ENCODE results near the gene JAKMIP1. TPM values are rescaled to one million over a fixed set of nuclear protein-coding genes. Genes with fewer than 3 reads are reported as not detected.

The JAKMIP1 gene
- total RNA-seq, 1 donor, result not detected

DNA sequence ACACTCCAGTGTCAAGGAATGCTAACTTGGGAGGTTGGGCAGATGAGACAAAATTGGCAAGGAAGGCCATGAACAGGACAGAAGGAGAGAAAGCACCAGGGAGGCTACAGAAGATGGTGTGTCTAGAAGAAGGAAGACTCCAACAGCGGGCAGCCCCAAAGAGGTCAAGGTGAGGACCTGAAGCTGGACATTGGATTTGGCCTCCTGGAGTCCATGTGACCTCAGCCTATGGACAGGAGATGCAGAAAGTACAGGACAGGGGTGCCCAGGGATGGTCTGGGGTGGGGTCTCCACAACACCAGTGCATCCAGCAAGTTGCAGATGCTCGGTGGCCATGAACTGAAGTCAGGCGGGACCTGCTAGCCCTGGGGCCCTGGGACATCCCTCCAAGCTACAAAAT lies 86.2 kb downstream of the JAKMIP1 start:
- no peaks in the 10 kb centered on the region for H3K79me2 ChIP-seq (ENCODE audit: insufficient read depth, low read length)
- no peaks in the 10 kb centered on the region for H3K36me3 ChIP-seq (ENCODE audit: insufficient read depth, low read length)
- no peak overlapping the region for H3K27ac ChIP-seq (ENCODE audit: low read depth, low read length)
- DNase-seq (ENCODE audit: insufficient read length, low spot score, missing footprints), result no peak
- no peak overlapping the region for H2AFZ ChIP-seq (ENCODE audit: low read length)
- H4K20me1 ChIP-seq (ENCODE audit: insufficient read depth, low read length), result no peaks in the 10 kb centered on the region
- H3K4me3 ChIP-seq (ENCODE audit: insufficient read depth, low read length), result no peak overlapping the region
- no peaks in the 10 kb centered on the region for H3K27me3 ChIP-seq (ENCODE audit: insufficient read depth, low read length)
- no peak for TF ChIP-seq CTCF (IDR thresholded peaks at IDR 0.05; ENCODE audit: extremely low read depth, low read depth, low read length)
- no peaks in the 10 kb centered on the region for H3K9me3 ChIP-seq (ENCODE audit: low read depth, low read length)
- no peaks in the 10 kb centered on the region for H3K4me1 ChIP-seq (ENCODE audit: insufficient read depth, low read length)
- H3K4me2 ChIP-seq (ENCODE audit: insufficient read depth, low read length), result no peak overlapping the region

DNA sequence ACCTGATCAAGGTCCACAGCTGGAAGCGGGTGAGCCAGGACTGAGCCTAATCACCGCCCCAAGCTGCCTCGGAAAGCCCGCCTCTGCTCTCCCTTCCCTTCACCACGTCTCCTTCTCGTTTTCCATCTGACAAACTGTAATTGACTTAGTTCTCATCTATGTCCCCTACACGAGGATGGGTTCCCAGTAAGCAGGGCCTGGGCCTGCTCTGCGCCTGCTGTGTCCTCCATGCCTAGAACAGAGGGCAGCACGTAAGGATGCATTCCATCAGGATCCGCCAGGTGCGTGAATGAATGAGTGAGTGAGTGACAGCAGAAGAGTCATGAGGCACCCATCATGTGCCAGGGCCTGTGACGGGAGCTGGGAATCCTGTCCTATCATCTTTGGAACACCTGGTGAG lies 86.7 kb downstream of the JAKMIP1 start:
- no peaks in the 10 kb centered on the region for H3K9me3 ChIP-seq (ENCODE audit: low read depth, low read length)
- no peaks in the 10 kb centered on the region for H3K27me3 ChIP-seq (ENCODE audit: insufficient read depth, low read length)
- no peak for TF ChIP-seq CTCF (IDR thresholded peaks at IDR 0.05; ENCODE audit: extremely low read depth, low read depth, low read length)
- no peaks in the 10 kb centered on the region for H4K20me1 ChIP-seq (ENCODE audit: insufficient read depth, low read length)
- H3K4me3 ChIP-seq (ENCODE audit: insufficient read depth, low read length), result no peak overlapping the region
- H3K36me3 ChIP-seq (ENCODE audit: insufficient read depth, low read length), result no peaks in the 10 kb centered on the region
- no peak overlapping the region for H3K4me2 ChIP-seq (ENCODE audit: insufficient read depth, low read length)
- no peaks in the 10 kb centered on the region for H3K79me2 ChIP-seq (ENCODE audit: insufficient read depth, low read length)
- no peak overlapping the region for H3K27ac ChIP-seq (ENCODE audit: low read depth, low read length)
- H3K4me1 ChIP-seq (ENCODE audit: insufficient read depth, low read length), result no peaks in the 10 kb centered on the region
- no peak overlapping the region for H2AFZ ChIP-seq (ENCODE audit: low read length)
- DNase-seq (ENCODE audit: insufficient read length, low spot score, missing footprints), result no peak

GRCh38 chr4:6112606-6113290 lies 87.6 kb downstream of the JAKMIP1 start:
- Histone ChIP-seq H3K4me2 (ENCODE audit: insufficient read depth, low read length) (no peak overlapping the region), H3K79me2 (ENCODE audit: insufficient read depth, low read length) (no peaks in the 10 kb centered on the region), H3K4me1 (ENCODE audit: insufficient read depth, low read length) (no peaks in the 10 kb centered on the region), H4K20me1 (ENCODE audit: insufficient read depth, low read length) (no peaks in the 10 kb centered on the region), H2AFZ (ENCODE audit: low read length) (no peak overlapping the region), H3K27ac (ENCODE audit: low read depth, low read length) (no peak overlapping the region), H3K9me3 (ENCODE audit: low read depth, low read length) (no peaks in the 10 kb centered on the region), H3K36me3 (ENCODE audit: insufficient read depth, low read length) (no peaks in the 10 kb centered on the region), H3K27me3 (ENCODE audit: insufficient read depth, low read length) (no peaks in the 10 kb centered on the region), H3K4me3 (ENCODE audit: insufficient read depth, low read length) (no peak overlapping the region)
- TF ChIP-seq CTCF (IDR thresholded peaks at IDR 0.05; ENCODE audit: extremely low read depth, low read depth, low read length), result no peak
- no peak for DNase-seq (ENCODE audit: insufficient read length, low spot score, missing footprints)

DNA sequence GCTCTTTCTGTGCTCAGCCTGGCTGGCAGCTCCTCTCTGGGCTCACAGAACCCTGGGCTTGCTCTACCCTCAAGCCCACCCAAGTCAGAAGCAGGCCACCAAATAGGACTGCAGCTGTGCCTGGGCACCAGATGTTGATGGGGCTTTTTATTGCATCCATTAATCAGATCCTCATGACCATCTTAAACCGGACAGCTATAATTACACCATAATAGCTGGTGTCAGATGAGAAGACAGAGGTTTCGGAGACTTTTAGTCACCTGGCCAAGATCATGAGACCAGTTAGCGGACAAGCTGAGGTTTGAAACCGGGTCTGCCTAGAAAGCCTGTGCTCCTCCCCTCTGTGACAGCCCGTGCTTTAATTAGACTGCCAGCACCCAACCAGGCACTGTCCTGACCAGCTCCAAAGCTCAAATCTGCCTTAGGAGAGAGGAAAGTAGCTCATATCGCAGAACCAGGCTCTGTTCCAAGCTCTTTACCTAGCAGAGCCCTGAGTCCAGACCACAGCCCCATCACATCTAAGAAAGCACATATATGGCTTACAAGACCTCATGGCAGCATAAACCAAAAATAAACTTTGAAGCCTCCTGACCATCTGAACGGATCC lies 88.9 kb downstream of the JAKMIP1 start:
- Histone ChIP-seq H4K20me1 (ENCODE audit: insufficient read depth, low read length) (no peaks in the 10 kb centered on the region), H3K4me1 (ENCODE audit: insufficient read depth, low read length) (no peaks in the 10 kb centered on the region), H3K36me3 (ENCODE audit: insufficient read depth, low read length) (no peaks in the 10 kb centered on the region), H3K27ac (ENCODE audit: low read depth, low read length) (no peak overlapping the region), H2AFZ (ENCODE audit: low read length) (no peak overlapping the region), H3K79me2 (ENCODE audit: insufficient read depth, low read length) (no peaks in the 10 kb centered on the region), H3K4me3 (ENCODE audit: insufficient read depth, low read length) (no peak overlapping the region), H3K27me3 (ENCODE audit: insufficient read depth, low read length) (no peaks in the 10 kb centered on the region), H3K9me3 (ENCODE audit: low read depth, low read length) (no peaks in the 10 kb centered on the region), H3K4me2 (ENCODE audit: insufficient read depth, low read length) (no peak overlapping the region)
- TF ChIP-seq CTCF (IDR thresholded peaks at IDR 0.05; ENCODE audit: extremely low read depth, low read depth, low read length), result no peak
- DNase-seq (ENCODE audit: insufficient read length, low spot score, missing footprints), result no peak
